GM19193 (cell line): Measurements from ENCODE around the gene RPUSD3.

Source experiments
- POLR2A ChIP-seq: IDR thresholded peaks from 4 replicates; pipeline ENCODE4 v1.6.1; 2011; ENCODE audit not compliant: insufficient read depth, insufficient read length; ENCODE audit errors: extremely low read depth

The RPUSD3 gene

DNA sequence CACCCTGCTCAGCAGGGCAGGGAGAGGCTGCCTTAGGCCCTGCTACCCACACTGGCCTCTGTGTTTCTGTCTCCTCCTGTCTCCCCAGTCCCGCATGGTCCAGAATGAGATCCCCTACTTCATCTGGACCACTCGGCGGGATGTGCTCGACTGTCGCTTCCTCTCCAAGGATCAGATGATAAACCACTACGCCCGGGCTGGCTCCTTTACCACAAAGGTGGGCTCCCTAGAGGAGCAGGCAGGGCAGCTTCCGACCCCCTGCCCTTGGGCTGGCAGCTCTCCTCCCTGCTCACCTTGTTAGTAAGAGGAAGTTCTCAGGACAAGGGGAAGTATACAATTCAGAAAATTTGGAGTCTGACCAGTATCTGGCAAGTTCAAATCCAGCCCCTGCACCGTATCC, 27.8 kb downstream of the RPUSD3 start:
- no peak for TF ChIP-seq POLR2A

DNA sequence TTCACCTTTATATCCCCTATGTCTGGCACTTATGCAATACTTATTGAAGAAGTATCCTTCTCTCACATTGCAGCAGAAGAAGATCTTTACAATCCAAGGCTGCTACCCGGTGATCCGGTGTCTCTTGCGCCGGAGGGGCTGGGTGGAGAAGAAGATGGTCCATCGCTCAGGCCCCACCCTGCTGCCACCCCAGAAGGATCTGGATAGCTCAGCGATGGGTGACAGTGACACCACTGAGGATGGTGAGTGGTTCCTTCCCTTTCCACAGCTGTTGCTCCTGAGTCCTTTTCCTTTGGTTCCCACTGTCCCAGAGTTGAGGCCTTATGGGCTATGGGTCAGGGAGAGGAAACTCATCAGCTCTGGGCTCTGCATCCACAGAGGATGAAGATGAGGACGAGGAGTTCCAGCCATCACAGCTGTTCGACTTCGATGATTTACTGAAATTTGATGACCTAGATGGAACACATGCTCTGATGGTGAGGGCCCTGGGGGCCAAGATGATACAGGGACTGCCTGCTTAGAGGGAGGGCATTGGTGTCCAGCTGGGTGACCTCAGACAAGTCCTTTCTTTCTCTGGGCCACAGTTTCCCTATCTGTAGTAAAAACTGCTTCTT, 30.8 kb downstream of the RPUSD3 start:
- TF ChIP-seq POLR2A = no peak

DNA sequence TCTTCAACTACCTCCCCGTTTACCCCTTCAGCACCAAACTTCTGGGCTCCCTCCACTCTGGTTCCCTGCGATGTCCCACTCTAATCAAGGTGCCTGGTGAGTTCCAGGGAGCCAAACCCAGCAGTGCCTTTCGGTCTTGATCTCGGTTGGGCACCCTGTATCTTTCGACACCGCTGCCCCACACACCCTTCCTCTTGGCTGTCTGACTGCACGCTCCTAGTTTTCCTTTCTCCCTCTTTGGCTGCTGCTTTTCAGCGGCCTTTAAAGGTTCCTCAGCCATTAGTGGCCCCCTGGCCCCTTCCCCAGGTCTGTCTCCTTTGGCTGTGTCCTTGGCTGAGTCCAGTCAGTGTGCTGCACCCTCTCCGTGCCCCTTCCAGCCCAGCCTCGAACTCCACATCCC, 33.0 kb downstream of the RPUSD3 start:
- no peak for TF ChIP-seq POLR2A

DNA sequence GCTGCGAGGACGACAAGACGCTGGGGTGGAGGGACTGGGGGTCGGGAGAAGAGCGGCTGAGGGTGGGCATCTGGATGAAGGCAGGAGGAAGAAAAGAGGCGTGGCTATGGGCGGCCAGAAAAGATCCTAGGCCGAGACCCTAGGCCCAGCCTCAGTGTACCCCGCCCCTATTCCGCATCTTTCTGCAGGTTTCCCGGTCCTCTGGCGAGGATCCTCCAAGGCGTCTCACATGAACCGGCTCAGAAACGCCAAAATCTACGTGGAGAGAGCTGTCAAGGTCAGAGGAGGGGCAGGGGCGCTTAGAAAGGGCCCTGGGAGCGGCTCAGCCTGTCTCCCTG, 33.4 kb downstream of the RPUSD3 start:
- TF ChIP-seq POLR2A = no peak

DNA sequence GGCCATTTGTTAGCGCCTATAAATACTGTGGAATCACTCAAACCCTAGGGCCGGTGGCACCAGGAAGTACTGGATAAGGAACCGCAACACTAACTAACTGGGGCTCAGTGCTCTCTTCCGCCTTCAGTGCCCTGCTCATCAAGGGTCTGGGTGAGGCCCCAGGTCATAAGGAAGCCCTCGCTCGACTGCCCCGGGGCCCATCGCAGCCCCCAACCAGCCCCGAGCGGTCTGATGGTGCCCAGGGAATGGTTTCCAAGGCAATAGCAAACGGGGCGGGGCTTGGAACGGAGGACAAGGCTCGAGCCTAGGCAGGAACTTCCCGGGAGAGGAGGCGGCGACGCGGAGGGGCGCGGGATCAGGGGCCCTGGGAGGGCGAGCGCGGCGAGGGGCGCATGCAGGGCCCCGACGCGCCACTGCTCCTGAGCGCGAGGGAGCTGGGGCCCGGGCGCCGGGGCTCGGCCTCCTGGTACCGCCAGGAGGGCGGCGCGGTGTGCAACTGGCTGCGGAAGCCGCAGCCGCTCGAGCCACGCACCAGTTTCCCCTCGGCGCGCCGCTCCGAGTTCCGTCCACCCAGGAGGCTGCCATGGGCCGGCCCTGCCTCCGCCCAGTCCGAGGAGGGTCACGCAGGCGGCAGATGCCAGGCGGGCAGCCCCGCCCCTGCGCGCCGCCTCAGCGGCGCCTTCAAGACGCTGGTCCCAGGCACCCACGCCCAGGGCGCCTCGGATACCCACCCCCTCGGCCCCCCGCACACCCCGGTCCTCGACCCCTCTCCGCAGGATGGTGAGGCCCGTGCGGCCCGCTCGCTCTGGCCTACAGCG, 34.0 kb downstream of the RPUSD3 start, which contains the start of gene TTLL3:
TSS of gene TTLL3 (plus strand) at position 648 of the 818 bp plus-strand sequence. CDS start 400 bp downstream, outside the sequence.
- peak; percentile 67 for TF ChIP-seq POLR2A

DNA sequence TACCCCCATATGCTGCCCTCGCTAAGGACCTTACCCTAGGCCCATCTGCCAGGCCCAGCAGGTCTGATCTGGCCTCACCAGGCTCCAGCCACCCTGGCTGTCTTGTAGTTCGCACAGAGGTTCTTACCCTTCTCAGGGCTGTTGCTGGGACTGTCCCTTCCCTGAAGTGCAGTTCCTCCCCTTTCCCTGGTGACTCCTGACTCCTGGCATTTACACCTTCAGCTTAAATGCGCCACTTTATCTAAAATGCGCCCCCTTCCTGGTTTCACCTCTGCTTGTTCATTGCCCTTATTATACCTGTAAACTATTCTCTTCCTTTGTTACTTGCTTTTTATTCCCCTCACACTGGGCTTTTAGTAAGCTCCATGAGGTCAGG, 34.6 kb downstream of the RPUSD3 start:
- no peak for TF ChIP-seq POLR2A

DNA sequence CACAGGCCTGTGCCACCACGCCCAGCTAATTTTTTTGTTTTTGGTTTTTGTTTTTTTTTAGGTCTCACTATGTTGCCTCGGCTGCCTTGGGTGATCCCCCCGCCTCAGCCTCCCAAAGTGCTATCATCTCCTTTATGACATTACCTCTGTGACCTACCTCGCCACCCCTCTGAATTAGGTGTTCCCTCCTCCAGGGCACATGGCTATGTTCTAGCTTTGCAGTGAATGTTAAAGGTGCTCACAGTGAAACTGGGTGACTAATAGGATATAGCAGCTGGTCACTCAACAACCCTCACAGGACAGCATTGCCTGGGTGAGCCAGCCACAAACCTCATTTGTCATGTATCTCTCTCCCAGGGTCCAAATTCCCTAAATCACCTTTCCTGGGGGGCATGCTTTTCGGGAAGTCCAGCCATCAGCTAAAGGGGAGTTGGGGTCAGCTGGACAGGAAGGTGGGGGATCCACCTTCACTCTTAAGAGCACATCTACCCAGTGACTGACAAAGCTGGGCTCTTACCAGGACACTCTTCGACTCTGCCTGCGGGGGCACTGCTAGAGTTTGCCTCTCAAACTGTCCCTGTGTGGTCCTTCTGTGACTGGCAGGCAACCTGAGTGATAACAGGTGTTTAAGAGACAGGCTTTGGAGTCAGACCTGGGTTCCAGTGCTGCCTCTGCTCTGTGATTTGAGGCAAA, 35.3 kb downstream of the RPUSD3 start:
- peak; percentile 11 for TF ChIP-seq POLR2A

DNA sequence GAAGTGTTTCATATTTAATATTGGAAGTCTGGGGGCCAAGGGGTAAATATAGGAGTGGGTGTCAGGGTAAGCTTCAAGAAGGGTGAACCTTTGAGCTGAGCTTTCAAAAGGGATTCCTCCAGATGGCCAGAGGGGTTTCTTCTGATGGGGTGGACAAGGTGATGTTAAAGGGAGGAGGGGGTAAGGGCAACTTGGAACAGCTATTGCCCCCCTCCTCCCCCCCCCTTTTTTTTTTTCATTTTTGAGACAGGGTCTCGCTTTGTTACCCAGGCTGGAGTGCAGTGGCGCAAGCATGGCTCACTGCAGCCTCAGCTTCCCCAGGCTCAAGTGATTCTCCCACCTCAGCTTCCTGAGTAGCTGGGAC, 35.8 kb downstream of the RPUSD3 start:
- no peak for TF ChIP-seq POLR2A

DNA sequence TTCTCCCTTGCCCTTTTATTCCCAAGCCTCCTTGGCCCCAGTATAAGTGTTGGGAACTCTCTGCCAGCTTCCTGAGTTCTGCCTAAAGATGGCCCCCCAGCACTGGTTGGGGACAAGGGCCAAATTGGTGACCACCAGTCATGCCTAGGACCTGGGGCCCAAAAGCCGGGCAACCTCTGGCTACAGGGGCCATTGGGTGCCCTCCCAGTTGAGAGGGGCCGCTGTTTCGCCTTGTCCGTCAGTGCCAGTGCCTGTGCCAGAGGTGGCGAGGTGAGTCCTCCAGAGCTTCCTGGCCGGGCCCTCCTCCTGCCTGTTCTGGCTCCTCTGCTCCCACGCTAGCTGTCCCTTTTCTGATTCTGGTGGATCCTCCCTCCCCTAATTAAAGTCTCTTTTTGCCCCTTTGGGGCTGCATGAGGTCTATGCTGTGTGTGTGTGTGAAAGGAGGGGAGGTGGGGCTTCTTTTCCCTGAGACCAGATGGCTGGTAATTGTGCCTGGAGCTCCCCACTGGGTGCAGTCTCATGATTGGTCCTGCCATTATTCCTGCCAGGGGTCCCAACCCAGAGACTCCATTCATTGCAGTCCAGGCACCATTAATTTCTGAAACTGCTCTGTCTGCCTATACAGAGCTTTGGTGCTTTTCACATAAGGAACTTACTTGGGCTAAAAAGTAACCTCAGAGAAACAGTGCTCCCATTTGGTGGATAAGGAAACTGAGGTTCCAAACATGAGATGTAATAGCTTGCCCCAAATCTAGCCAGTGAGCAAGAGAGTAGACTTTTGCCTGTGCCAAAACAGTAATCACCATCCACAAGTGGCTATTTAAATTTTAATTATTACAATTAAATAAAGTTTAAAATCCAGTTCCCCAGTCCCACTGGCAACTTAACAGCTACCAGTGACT, 36.9 kb downstream of the RPUSD3 start:
- TF ChIP-seq POLR2A = no peak

DNA sequence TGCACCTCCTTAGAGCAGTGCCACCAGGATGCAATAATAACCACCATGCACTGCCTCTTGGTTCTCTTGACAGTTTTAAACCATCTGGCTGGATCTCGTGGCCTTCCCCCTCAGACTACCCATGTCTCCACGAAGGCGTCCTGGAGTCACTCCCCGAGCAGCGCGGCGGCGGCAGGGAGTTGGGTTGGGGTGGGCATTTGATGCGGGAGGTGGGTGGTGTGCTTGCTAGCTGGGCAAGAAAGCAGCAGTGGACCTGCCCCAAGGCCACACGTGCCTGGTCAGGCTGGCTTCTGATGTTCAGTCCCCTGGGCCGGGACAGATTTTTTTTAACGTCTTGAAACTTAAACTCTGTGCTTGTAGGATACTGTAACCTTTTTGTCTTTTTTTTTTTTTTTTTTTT, 37.7 kb downstream of the RPUSD3 start:
- TF ChIP-seq POLR2A = no peak

DNA sequence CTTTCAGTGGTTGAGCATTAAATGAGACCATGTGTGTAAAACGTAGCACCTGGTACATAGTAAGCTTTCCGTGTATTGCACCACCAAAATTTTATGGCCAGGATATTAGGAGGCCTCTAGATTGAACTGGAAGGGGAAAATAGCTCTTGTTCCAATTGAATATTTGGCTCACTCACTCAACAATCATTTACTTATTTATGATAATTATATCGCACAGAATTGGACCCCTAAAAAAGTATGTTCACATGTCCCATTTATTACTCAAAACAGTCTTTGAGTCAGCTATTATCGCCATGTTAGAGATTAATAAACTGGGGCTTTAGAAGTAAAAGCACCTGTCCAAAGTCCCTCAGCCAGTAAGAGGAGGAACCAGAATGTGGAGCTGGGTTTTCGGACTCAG, 38.8 kb downstream of the RPUSD3 start:
- TF ChIP-seq POLR2A = no peak

DNA sequence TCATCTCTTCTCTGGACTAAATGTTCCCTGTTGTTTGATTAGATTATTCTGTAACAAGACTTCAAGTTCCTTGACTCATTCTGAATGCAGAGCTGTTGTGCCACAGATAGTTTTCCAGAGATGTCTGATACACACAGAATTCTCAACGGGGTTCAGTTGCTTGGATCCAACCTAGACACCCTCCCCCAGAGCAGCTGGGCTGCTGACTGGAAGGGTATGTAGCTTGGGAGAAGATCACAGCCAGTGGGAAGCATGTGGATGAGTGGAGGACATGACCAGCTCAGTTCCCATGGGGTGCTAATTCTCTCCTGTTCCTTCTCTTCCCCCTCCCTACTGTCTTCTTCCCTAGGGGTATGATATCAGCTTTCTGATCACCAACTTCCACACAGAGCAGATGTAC, 40.3 kb downstream of the RPUSD3 start:
- no peak for TF ChIP-seq POLR2A

DNA sequence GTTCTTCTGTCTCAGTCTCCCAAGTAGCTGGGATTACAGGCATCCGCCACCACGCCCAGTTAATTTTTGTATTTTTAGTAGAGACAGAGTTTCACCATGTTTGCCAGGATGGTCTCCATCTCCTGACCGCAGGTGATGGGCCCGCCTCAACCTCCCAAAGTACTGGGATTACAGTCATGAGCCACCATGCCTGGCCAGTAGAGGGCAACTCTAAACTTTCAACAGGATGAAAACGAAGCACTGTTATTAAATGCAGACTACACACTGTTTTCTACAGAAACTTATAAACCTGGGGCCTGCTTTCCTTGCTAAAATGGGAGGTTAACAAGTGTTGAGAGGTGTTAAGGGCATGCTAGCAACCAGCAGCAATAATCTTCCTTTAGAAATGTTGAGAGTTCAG, 43.3 kb downstream of the RPUSD3 start:
- no peak for TF ChIP-seq POLR2A

DNA sequence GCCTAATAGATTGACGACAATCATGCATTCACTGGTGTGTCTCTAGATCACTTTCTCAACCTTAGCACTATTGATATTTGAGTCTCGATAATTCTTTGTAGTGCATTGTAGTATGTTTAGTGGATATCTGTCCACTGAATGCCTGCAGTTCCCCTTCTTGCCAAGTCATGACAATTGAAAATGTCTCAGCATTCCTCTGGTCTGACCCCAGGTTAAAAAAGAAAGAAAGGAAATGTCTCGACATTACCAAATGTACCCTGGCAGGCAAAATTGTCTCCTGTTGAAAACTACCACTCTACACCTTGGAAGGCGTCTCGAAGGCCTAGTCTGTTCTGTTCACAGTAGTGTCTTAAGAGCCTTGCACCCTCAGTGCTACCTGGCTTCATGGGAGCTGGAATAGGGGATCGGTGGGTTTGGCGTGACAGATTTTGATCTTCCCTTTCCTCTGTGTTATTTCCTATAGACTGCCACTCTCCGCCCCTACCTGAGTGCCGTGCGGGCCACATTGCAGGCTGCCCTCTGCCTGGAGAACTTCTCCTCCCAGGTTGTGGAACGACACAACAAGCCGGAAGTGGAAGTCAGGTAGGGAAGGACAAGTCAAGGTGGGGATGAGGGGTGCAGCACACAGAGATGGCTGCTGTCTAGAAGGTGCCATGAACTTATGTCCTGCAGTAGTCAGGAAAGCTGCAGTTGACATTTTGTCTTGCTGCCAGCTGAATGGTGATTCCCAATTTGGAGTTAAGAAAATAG, 46.4 kb downstream of the RPUSD3 start:
- TF ChIP-seq POLR2A = peak; percentile 17

DNA sequence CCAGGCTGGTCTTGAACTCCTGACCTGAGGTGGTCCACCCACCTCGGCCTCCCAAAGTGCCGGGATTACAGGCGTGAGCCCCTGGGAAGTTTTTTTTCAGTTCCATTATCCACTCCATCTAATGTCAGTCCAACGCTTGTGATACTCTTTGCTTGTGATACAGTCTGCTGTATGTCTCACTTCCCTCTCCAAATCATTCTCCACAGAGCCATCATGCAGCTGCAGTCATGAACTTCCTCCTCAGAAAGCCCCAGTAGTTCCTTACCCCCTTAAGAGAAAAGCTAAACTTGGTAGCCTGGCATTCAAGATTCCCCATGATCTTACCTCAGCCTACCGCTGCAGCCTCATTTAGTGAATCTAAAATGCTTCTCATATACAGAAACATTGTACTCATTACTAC, 48.6 kb downstream of the RPUSD3 start:
- no peak for TF ChIP-seq POLR2A

DNA sequence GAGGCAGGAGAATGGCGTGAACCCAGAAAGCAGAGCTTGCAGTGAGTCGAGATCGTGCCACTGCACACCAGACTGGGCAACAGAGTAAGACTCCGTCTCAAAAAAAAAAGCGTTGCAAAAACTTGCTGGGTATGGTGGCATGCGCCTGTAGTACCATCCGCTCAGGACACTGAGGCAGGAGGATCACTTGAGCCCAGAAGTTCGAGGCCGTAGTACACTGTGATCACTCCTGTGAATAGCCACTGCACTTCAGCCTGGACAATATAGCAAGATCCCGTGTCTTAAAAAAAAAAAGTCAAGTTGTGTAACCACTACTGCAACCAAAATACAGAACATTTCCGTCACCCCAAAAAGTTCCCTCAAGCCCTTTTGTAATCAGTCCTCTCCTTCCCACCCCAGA, 49.4 kb downstream of the RPUSD3 start:
- no peak for TF ChIP-seq POLR2A
